Measurements from ENCODE around the gene FBXO45.
"Not testable (repeated sequence)": the region's sequence is repeated elsewhere in the genome, so short reads cannot be mapped to it uniquely, and the experiment has no call there.

GRCh38 chr3:196521291-196521690, 47.2 kb upstream of the FBXO45 start:
- not testable (repeated sequence) for TF ChIP-seq CTCF (IDR thresholded peaks at IDR 0.05; ENCODE audit: borderline replicate concordance, extremely low read depth, low read length, poor library complexity, severe bottlenecking); EZH2 (IDR thresholded peaks at IDR 0.05; ENCODE audit: borderline replicate concordance, low read depth, low read length, severe bottlenecking)
